Naive thymus-derived CD8-positive, alpha-beta T cell (primary cell): ENCODE results near the gene SRPX. TPM values are rescaled to one million over a fixed set of nuclear protein-coding genes. Genes with fewer than 3 reads are reported as not detected.
A peak's percentile ranks its signal among the peaks of the same experiment; 100 is the strongest.

Experiments
- ATAC-seq, 2 donors: fragments of 150-1000 bp; cut with Tn5 transposase in 1 of 2; sonication (Bioruptor Pico), chemical (Tn5 transposase) in 1 of 2; 1 replicate in 1 of 2; 2 replicates in 1 of 2; pipeline ENCODE4 v1.10.0; 2021; ENCODE audit warnings: mild to moderate bottlenecking in 2 of 2, moderate library complexity in 2 of 2
- POLR2A ChIA-PET: fragments of 350-600 bp; sonication (Branson Sonifier 250); formaldehyde crosslinking; loops from one replicate; lab custom pipeline; 2021; ENCODE audit warnings: antibody characterized with exemption; lab: Charles Lee
- DNase-seq, 10 donors: peaks; one replicate each; pipeline versions ENCODE4 v3.0.0 to v3.0.0-alpha.2; 2020 to 2022
- H3K27ac Mint-ChIP-seq, 10 donors: one replicate each; pipeline ENCODE4 v1.8.0; 2020 to 2022; ENCODE audit warnings: mild to moderate bottlenecking in 10 of 10, mixed read lengths in 10 of 10, moderate library complexity in 4 of 10, inconsistent platforms in 1 of 10
- H3K27me3 Mint-ChIP-seq, 5 donors: one replicate each; pipeline ENCODE4 v1.8.0; 2021 to 2022; ENCODE audit warnings: mixed read lengths in 5 of 5
- H3K36me3 Mint-ChIP-seq, 3 donors: one replicate each; pipeline ENCODE4 v1.8.0; 2020 to 2022; ENCODE audit warnings: mixed read lengths in 3 of 3, mild to moderate bottlenecking in 2 of 3, inconsistent platforms in 1 of 3
- H3K4me1 Mint-ChIP-seq, 4 donors: one replicate each; pipeline ENCODE4 v1.8.0; 2021 to 2022; ENCODE audit warnings: mixed read lengths in 4 of 4
- H3K4me3 Mint-ChIP-seq, 10 donors: one replicate each; pipeline ENCODE4 v1.8.0; 2020 to 2022; ENCODE audit warnings: mild to moderate bottlenecking in 10 of 10, mixed read lengths in 10 of 10, moderate library complexity in 6 of 10, inconsistent platforms in 1 of 10
- H3K9me3 Mint-ChIP-seq, 9 donors: one replicate each; pipeline ENCODE4 v1.8.0; 2020 to 2022; ENCODE audit warnings: mixed read lengths in 9 of 9, mild to moderate bottlenecking in 3 of 9, inconsistent platforms in 1 of 9, moderate library complexity in 1 of 9
- polyA plus RNA-seq, 3 donors: library from polyadenylated mRNA; unstranded; fragments of 300-500 nt; fragmentation: Illumina TruSeq; gene quantifications; one replicate each; pipeline ENCODE4 v1.2.3, GENCODE V29; 2021
- total RNA-seq, 8 experiments: library from RNA in 2 of 8; stranded (reverse) in 2 of 8; gene quantifications; one replicate each; pipeline ENCODE4 v1.2.3 and lab custom pipeline; 2021 to 2026

Gene SRPX
- not detected for total RNA-seq
- polyA plus RNA-seq = not detected
- total RNA-seq (lab: John Stamatoyannopoulos, UW) = 0 reads per million in 6 experiments

GRCh38 chrX:38220415-38221390 is at the start of gene SRPX:
Gene SRPX, minus strand, starts transcription at chrX:38220871. Its CDS starts 79 bp downstream, at chrX:38220792.
- Mint-ChIP-seq H3K9me3 (peaks cover 0 to 7% (median 0%) of the 10 kb centered on the region in 9 donors), H3K36me3 (no peaks in the 10 kb centered on the region), H3K4me3 (peak within 1 kb of the TSS in 5 of 10 donors; percentile 15 to 53 (median 44)), H3K4me1 (peaks cover 0 to 9% (median 2%) of the 10 kb centered on the region in 4 donors), H3K27me3 (peaks cover 15 to 54% (median 23%) of the 10 kb centered on the region in 5 donors), H3K27ac (no peak within 1 kb of the TSS)
- POLR2A ChIA-PET = no interaction called here
- no peak for ATAC-seq
- DNase-seq = no peak

GRCh38 chrX:38268011-38268410 is 47.3 kb upstream of the SRPX start:
- no peaks in the 10 kb centered on the region for H3K4me1 Mint-ChIP-seq
- no peak overlapping the region for H3K27ac Mint-ChIP-seq
- DNase-seq = no peak
- H3K27me3 Mint-ChIP-seq = no peaks in the 10 kb centered on the region
- no peak for ATAC-seq
- POLR2A ChIA-PET = no interaction called here
- H3K36me3 Mint-ChIP-seq = peaks cover 4 to 27% (median 12%) of the 10 kb centered on the region in 3 donors
- no peaks in the 10 kb centered on the region for H3K9me3 Mint-ChIP-seq
- H3K4me3 Mint-ChIP-seq = no peak overlapping the region

GRCh38 chrX:38262715-38263620 is 42.3 kb upstream of the SRPX start:
- Mint-ChIP-seq H3K27ac (no peak overlapping the region), H3K4me3 (no peak overlapping the region), H3K9me3 (no peaks in the 10 kb centered on the region), H3K4me1 (no peaks in the 10 kb centered on the region), H3K27me3 (no peaks in the 10 kb centered on the region), H3K36me3 (peaks cover 0 to 2% (median 0%) of the 10 kb centered on the region in 3 donors)
- POLR2A ChIA-PET = no interaction called here
- DNase-seq (no peak), ATAC-seq (no peak)

GRCh38 chrX:38260231-38260630 is 39.6 kb upstream of the SRPX start:
- Mint-ChIP-seq H3K36me3 (peaks cover 0 to 2% (median 0%) of the 10 kb centered on the region in 3 donors), H3K4me1 (no peaks in the 10 kb centered on the region), H3K27me3 (peaks cover 0 to 4% (median 0%) of the 10 kb centered on the region in 5 donors), H3K4me3 (no peak overlapping the region), H3K27ac (no peak overlapping the region), H3K9me3 (no peaks in the 10 kb centered on the region)
- POLR2A ChIA-PET = no interaction called here
- ATAC-seq = no peak
- no peak for DNase-seq

- H3K4me3 Mint-ChIP-seq = no peak overlapping the region
- peaks cover 0 to 4% (median 0%) of the 10 kb centered on the region in 5 donors for H3K27me3 Mint-ChIP-seq
- no peaks in the 10 kb centered on the region for H3K4me1 Mint-ChIP-seq
- H3K9me3 Mint-ChIP-seq = no peaks in the 10 kb centered on the region
- no peaks in the 10 kb centered on the region for H3K36me3 Mint-ChIP-seq
- POLR2A ChIA-PET = no interaction called here
- ATAC-seq (no peak), DNase-seq (no peak)
- no peak overlapping the region for H3K27ac Mint-ChIP-seq
These were observed 35.3 kb upstream of the SRPX start for GRCh38 chrX:38256019-38256418.

GRCh38 chrX:38249965-38250364 is 29.3 kb upstream of the SRPX start:
- Mint-ChIP-seq H3K9me3 (no peaks in the 10 kb centered on the region), H3K4me1 (no peaks in the 10 kb centered on the region), H3K27me3 (peaks cover 0 to 2% (median 0%) of the 10 kb centered on the region in 5 donors), H3K4me3 (no peak overlapping the region), H3K27ac (no peak overlapping the region), H3K36me3 (no peaks in the 10 kb centered on the region)
- ATAC-seq (no peak), DNase-seq (no peak)
- POLR2A ChIA-PET = no interaction called here

- no peaks in the 10 kb centered on the region for H3K9me3 Mint-ChIP-seq
- DNase-seq (no peak), ATAC-seq (no peak)
- no peaks in the 10 kb centered on the region for H3K36me3 Mint-ChIP-seq
- no peak overlapping the region for H3K27ac Mint-ChIP-seq
- H3K4me3 Mint-ChIP-seq = no peak overlapping the region
- POLR2A ChIA-PET = no interaction called here
- H3K4me1 Mint-ChIP-seq = no peaks in the 10 kb centered on the region
- peaks cover 0 to 2% (median 0%) of the 10 kb centered on the region in 5 donors for H3K27me3 Mint-ChIP-seq
These were observed 26.4 kb upstream of the SRPX start for GRCh38 chrX:38247051-38247450.

GRCh38 chrX:38240541-38240940 is 19.9 kb upstream of the SRPX start:
- Mint-ChIP-seq H3K4me1 (no peaks in the 10 kb centered on the region), H3K9me3 (no peaks in the 10 kb centered on the region), H3K4me3 (no peak overlapping the region), H3K27ac (no peak overlapping the region), H3K27me3 (peaks cover 3 to 39% (median 8%) of the 10 kb centered on the region in 5 donors), H3K36me3 (no peaks in the 10 kb centered on the region)
- POLR2A ChIA-PET = no interaction called here
- DNase-seq = no peak
- no peak for ATAC-seq

GRCh38 chrX:38236901-38237615 is 16.4 kb upstream of the SRPX start:
- DNase-seq = no peak
- POLR2A ChIA-PET = no interaction called here
- Mint-ChIP-seq H3K4me1 (no peaks in the 10 kb centered on the region), H3K9me3 (no peaks in the 10 kb centered on the region), H3K36me3 (no peaks in the 10 kb centered on the region), H3K27ac (no peak overlapping the region), H3K4me3 (no peak overlapping the region), H3K27me3 (peaks cover 3 to 47% (median 9%) of the 10 kb centered on the region in 5 donors)
- no peak for ATAC-seq

- Mint-ChIP-seq H3K4me3 (no peak overlapping the region), H3K36me3 (no peaks in the 10 kb centered on the region), H3K4me1 (no peaks in the 10 kb centered on the region), H3K27me3 (peaks cover 3 to 35% (median 7%) of the 10 kb centered on the region in 5 donors), H3K9me3 (no peaks in the 10 kb centered on the region), H3K27ac (no peak overlapping the region)
- ATAC-seq (no peak), DNase-seq (no peak)
- POLR2A ChIA-PET = no interaction called here
These were observed 13.4 kb upstream of the SRPX start for GRCh38 chrX:38233891-38234667.

- POLR2A ChIA-PET = no interaction called here
- Mint-ChIP-seq H3K4me1 (no peaks in the 10 kb centered on the region), H3K36me3 (no peaks in the 10 kb centered on the region), H3K27me3 (peaks cover 0 to 16% (median 5%) of the 10 kb centered on the region in 5 donors), H3K4me3 (no peak overlapping the region), H3K27ac (no peak overlapping the region), H3K9me3 (no peaks in the 10 kb centered on the region)
- no peak for ATAC-seq
- no peak for DNase-seq
These were observed 11.5 kb upstream of the SRPX start for GRCh38 chrX:38232079-38232686.
